ENCODE data around the gene AUH. TPM values are rescaled to one million over a fixed set of nuclear protein-coding genes. Genes with fewer than 3 reads are reported as not detected.
"Not testable (repeated sequence)": the region's sequence is repeated elsewhere in the genome, so short reads cannot be mapped to it uniquely, and the experiment has no call there.

AUH gene
- total RNA-seq, 1 experiment from 2014 or later, result 29.2 TPM

GRCh38 chr9:91206806-91207205 is 154.9 kb downstream of the AUH start:
- Histone ChIP-seq H3K79me2 (ENCODE audit: low read length) (no peaks in the 10 kb centered on the region), H3K9me2 (replicated peaks; ENCODE audit: insufficient read depth, low read length) (no peaks in the 10 kb centered on the region), H4K20me1 (ENCODE audit: insufficient read depth, low read depth, low read length) (no peaks in the 10 kb centered on the region), H2AFZ (ENCODE audit: low read length) (no peak overlapping the region), H3K9me3 (ENCODE audit: low read length) (no peaks in the 10 kb centered on the region), H3K4me1 (ENCODE audit: low read length) (peaks cover 12% of the 10 kb centered on the region), H3K36me3 (ENCODE audit: insufficient read depth, low read length) (no peaks in the 10 kb centered on the region), H3K27ac (ENCODE audit: low read length) (no peak overlapping the region), H3K4me2 (ENCODE audit: low read depth, low read length, poor library complexity, severe bottlenecking) (no peak overlapping the region), H3K27me3 (ENCODE audit: low read length) (no peaks in the 10 kb centered on the region), H3K9ac (ENCODE audit: low read length) (no peak overlapping the region), H3K4me3 (ENCODE audit: low read length) (no peak overlapping the region)
- DNase-seq, result no peak

DNA sequence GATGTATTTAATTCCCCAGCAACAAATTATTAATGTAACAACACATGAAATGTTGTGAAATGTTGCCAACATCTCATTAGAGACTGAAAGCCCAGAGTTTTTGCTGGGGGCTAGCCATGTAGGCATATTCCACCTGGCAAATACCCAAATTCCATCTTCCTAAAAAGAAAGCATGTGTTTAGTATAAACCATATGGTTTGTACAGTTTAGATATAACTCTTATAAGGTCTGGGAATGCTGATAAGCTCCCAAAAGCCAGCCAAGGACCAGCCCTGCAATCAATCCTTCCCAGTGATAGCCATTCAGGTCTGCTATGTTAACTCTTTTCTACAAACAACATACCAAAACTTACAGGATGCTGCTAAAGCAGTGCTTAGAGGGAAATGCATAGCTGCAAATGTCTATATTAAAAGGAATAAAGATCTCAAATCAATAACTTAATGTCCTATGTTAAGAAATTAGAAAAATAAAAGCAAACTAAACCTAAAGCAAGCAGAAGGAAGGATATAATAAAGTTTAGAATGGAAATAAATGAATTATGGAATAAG is 158.9 kb downstream of the AUH start:
- no peak overlapping the region for H3K4me2 ChIP-seq (ENCODE audit: low read depth, low read length, poor library complexity, severe bottlenecking)
- no peaks in the 10 kb centered on the region for H3K9me2 ChIP-seq (replicated peaks; ENCODE audit: insufficient read depth, low read length)
- DNase-seq, result no peak
- H3K27ac ChIP-seq (ENCODE audit: low read length), result no peak overlapping the region
- peaks cover 4% of the 10 kb centered on the region for H3K4me1 ChIP-seq (ENCODE audit: low read length)
- no peaks in the 10 kb centered on the region for H3K36me3 ChIP-seq (ENCODE audit: insufficient read depth, low read length)
- H4K20me1 ChIP-seq (ENCODE audit: insufficient read depth, low read depth, low read length), result no peaks in the 10 kb centered on the region
- H3K27me3 ChIP-seq (ENCODE audit: low read length), result no peaks in the 10 kb centered on the region
- H3K9me3 ChIP-seq (ENCODE audit: low read length), result peaks cover 2% of the 10 kb centered on the region; the same call in 1 of the 2 replicates
- no peak overlapping the region for H3K9ac ChIP-seq (ENCODE audit: low read length)
- no peak overlapping the region for H2AFZ ChIP-seq (ENCODE audit: low read length)
- no peaks in the 10 kb centered on the region for H3K79me2 ChIP-seq (ENCODE audit: low read length)
- H3K4me3 ChIP-seq (ENCODE audit: low read length), result no peak overlapping the region

DNA sequence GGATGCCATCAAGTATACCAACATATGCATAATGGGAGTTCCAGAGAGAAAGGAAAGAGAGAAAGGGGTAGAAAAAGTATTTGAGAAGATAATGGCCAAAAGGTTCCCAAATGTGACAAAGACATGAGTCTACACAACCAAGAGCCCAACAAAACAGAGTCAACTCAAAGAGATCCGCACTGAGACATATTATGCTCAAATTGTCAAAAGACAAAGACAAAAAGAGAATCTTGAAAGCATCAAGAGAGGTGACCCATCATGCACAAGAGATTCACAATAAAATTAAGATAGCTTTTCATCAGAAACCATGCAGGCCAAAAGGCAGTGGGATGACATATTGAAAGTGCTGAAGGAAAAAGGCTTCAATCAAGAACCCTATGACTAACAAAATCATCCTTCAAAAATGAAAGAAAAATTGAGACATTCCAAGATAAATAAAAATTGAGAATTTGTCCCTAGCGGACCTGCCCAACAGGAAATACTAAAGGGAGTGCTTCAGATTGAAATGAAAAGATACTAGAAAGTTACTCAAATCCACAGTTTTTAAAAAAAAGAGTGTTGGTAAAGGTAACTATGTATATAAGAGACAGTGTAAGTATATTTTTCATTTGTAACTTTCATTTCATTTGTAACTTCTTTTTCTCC is 160.9 kb downstream of the AUH start:
- no peaks in the 10 kb centered on the region for H3K4me1 ChIP-seq (ENCODE audit: low read length)
- H3K4me3 ChIP-seq (ENCODE audit: low read length), result no peak overlapping the region
- H3K36me3 ChIP-seq (ENCODE audit: insufficient read depth, low read length), result no peaks in the 10 kb centered on the region
- H3K4me2 ChIP-seq (ENCODE audit: low read depth, low read length, poor library complexity, severe bottlenecking), result no peak overlapping the region
- H3K27me3 ChIP-seq (ENCODE audit: low read length), result no peaks in the 10 kb centered on the region
- H3K79me2 ChIP-seq (ENCODE audit: low read length), result no peaks in the 10 kb centered on the region
- no peak for DNase-seq
- H3K27ac ChIP-seq (ENCODE audit: low read length), result no peak overlapping the region
- H3K9ac ChIP-seq (ENCODE audit: low read length), result no peak overlapping the region
- H2AFZ ChIP-seq (ENCODE audit: low read length), result no peak overlapping the region
- H3K9me3 ChIP-seq (ENCODE audit: low read length), result peaks cover 2% of the 10 kb centered on the region; the same call in 1 of the 2 replicates
- H3K9me2 ChIP-seq (replicated peaks; ENCODE audit: insufficient read depth, low read length), result no peaks in the 10 kb centered on the region
- H4K20me1 ChIP-seq (ENCODE audit: insufficient read depth, low read depth, low read length), result no peaks in the 10 kb centered on the region

DNA sequence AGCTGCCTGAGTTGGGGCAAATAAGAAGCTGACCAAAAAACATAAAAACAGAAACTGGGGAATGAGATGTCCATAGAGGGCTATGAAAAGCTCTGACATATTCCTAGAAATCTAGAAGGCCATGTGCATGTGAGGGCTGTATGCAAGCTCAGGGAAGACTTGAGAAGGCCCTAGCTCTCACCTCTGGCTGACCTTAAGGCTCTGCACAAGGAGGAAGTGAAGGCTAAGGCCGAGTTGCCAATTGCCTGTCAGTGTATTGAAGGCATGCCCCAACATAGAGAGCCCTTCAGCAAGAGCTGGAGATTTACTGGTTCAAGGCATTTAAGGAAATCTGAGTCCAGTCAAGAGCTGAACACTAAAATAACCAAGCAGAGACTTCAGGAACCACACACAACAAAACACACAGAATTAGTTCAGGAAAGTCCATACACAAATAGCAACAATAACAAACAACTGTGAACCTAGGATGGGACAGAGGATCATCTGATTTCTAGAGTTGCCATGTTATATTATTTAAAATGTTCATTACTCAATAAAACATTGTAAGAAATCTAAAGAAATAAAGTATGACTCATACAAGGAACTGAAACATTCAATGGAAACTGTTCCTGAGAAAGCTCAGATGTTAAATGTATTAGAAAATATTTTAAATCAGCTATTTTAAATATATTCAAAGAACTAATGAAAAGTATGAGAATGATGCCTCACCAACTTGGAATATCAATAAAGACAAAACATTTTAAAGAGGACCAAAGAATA is 161.8 kb downstream of the AUH start:
- peaks cover 2% of the 10 kb centered on the region; the same call in 1 of the 2 replicates for H3K9me3 ChIP-seq (ENCODE audit: low read length)
- no peaks in the 10 kb centered on the region for H3K9me2 ChIP-seq (replicated peaks; ENCODE audit: insufficient read depth, low read length)
- H3K79me2 ChIP-seq (ENCODE audit: low read length), result no peaks in the 10 kb centered on the region
- no peaks in the 10 kb centered on the region for H3K27me3 ChIP-seq (ENCODE audit: low read length)
- DNase-seq, result no peak
- no peak overlapping the region for H3K27ac ChIP-seq (ENCODE audit: low read length)
- no peak overlapping the region for H3K4me2 ChIP-seq (ENCODE audit: low read depth, low read length, poor library complexity, severe bottlenecking)
- no peak overlapping the region for H3K4me3 ChIP-seq (ENCODE audit: low read length)
- H3K4me1 ChIP-seq (ENCODE audit: low read length), result no peaks in the 10 kb centered on the region
- H3K36me3 ChIP-seq (ENCODE audit: insufficient read depth, low read length), result no peaks in the 10 kb centered on the region
- H4K20me1 ChIP-seq (ENCODE audit: insufficient read depth, low read depth, low read length), result no peaks in the 10 kb centered on the region
- no peak overlapping the region for H2AFZ ChIP-seq (ENCODE audit: low read length)
- no peak overlapping the region for H3K9ac ChIP-seq (ENCODE audit: low read length)

GRCh38 chr9:91198881-91199280 is 162.8 kb downstream of the AUH start:
- not testable (repeated sequence) for H3K9ac ChIP-seq (ENCODE audit: low read length); H3K4me3 ChIP-seq (ENCODE audit: low read length); H4K20me1 ChIP-seq (ENCODE audit: insufficient read depth, low read depth, low read length); DNase-seq; H2AFZ ChIP-seq (ENCODE audit: low read length); H3K4me2 ChIP-seq (ENCODE audit: low read depth, low read length, poor library complexity, severe bottlenecking); H3K27ac ChIP-seq (ENCODE audit: low read length); H3K4me1 ChIP-seq (ENCODE audit: low read length); H3K9me2 ChIP-seq (replicated peaks; ENCODE audit: insufficient read depth, low read length); H3K36me3 ChIP-seq (ENCODE audit: insufficient read depth, low read length); H3K9me3 ChIP-seq (ENCODE audit: low read length); H3K27me3 ChIP-seq (ENCODE audit: low read length); H3K79me2 ChIP-seq (ENCODE audit: low read length)

- Histone ChIP-seq H3K4me1 (ENCODE audit: low read length) (peaks cover 9% of the 10 kb centered on the region), H2AFZ (ENCODE audit: low read length) (no peak overlapping the region), H4K20me1 (ENCODE audit: insufficient read depth, low read depth, low read length) (no peaks in the 10 kb centered on the region), H3K9me2 (replicated peaks; ENCODE audit: insufficient read depth, low read length) (no peaks in the 10 kb centered on the region), H3K27ac (ENCODE audit: low read length) (no peak overlapping the region), H3K36me3 (ENCODE audit: insufficient read depth, low read length) (no peaks in the 10 kb centered on the region), H3K4me2 (ENCODE audit: low read depth, low read length, poor library complexity, severe bottlenecking) (no peak overlapping the region), H3K9me3 (ENCODE audit: low read length) (peaks cover 2% of the 10 kb centered on the region; the same call in 1 of the 2 replicates), H3K27me3 (ENCODE audit: low read length) (no peaks in the 10 kb centered on the region), H3K4me3 (ENCODE audit: low read length) (no peak overlapping the region), H3K79me2 (ENCODE audit: low read length) (no peaks in the 10 kb centered on the region), H3K9ac (ENCODE audit: low read length) (no peak overlapping the region)
- DNase-seq, result no peak
Measured at GRCh38 chr9:91198405-91198804, 163.3 kb downstream of the AUH start.

DNA sequence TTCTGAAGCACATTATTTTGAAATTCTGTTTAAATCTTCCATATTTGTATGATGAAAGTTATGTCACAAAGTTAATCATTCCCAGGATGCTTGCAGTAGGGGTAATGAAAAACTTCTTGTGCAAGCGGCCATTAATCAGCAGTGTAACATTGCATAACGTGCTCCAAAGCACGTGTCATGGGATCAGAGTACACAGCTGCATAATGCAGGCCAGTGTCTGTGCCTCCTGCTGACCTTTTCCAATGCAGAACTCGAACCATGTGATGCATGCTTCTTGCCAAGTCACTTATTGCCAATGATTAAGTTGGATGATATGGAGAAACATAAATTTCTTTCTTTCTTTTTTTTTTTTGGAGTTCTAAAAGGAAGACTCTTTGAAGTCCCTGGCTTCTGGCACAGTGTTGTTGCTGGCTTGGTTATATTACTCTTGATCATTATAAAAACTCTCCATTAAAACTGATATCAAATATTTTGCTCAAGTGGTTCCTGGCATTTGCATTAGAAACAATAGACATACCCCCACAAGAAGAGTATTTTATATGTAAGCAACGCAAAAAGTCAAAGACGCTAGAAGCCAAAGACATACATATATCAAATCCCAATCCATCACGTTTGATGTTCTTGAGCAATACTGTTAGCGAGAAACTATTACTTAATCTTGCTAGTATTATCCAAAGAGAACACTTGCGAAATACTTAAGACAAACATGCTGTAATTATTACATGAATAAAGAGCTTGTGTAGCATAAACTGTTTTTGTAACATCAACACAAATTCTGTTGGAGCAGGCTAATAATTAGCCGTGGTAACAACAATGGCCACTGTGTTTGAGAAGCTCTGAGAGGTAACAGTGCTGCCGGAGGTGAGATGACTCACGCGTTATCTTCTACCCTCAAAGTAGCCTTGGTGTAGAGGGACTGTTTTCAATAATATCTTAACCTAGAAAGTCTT is 164.2 kb downstream of the AUH start:
- H3K79me2 ChIP-seq (ENCODE audit: low read length), result no peaks in the 10 kb centered on the region
- no peaks in the 10 kb centered on the region for H3K27me3 ChIP-seq (ENCODE audit: low read length)
- H3K9ac ChIP-seq (ENCODE audit: low read length), result no peak overlapping the region
- H4K20me1 ChIP-seq (ENCODE audit: insufficient read depth, low read depth, low read length), result no peaks in the 10 kb centered on the region
- no peaks in the 10 kb centered on the region for H3K36me3 ChIP-seq (ENCODE audit: insufficient read depth, low read length)
- H3K4me2 ChIP-seq (ENCODE audit: low read depth, low read length, poor library complexity, severe bottlenecking), result no peak overlapping the region
- no peak overlapping the region for H3K27ac ChIP-seq (ENCODE audit: low read length)
- H3K9me2 ChIP-seq (replicated peaks; ENCODE audit: insufficient read depth, low read length), result no peaks in the 10 kb centered on the region
- H3K4me1 ChIP-seq (ENCODE audit: low read length), result peaks cover 17% of the 10 kb centered on the region
- no peak overlapping the region for H2AFZ ChIP-seq (ENCODE audit: low read length)
- H3K9me3 ChIP-seq (ENCODE audit: low read length), result peaks cover 2% of the 10 kb centered on the region; the same call in 1 of the 2 replicates
- no peak for DNase-seq
- H3K4me3 ChIP-seq (ENCODE audit: low read length), result no peak overlapping the region

Measured in Karpas-422 (cell line).